MCF 10A (cell line): ENCODE measurements around the gene CLDN20. TPM values are rescaled to one million over a fixed set of nuclear protein-coding genes. Genes with fewer than 3 reads are reported as not detected.
"Not testable (repeated sequence)": the region's sequence is repeated elsewhere in the genome, so short reads cannot be mapped to it uniquely, and the experiment has no call there.

Experiments used
- BruUV-seq: library from RNA; stranded (reverse); fragments of 400-500 nt; replicated peaks from 2 replicates; lab custom pipeline; 2021; lab: Mats Ljungman, UMichigan
- CTCF ChIA-PET: fragments of 300-600 bp; sonication (Branson Sonifier 250); formaldehyde crosslinking; extraction: SDS; loops from one replicate; lab custom pipeline; 2021; ENCODE audit warnings: antibody characterized with exemption, inconsistent platforms; lab: Yijun Ruan, JAX
- POLR2A ChIA-PET: fragments of 300-600, 350-650 bp; sonication (Branson Sonifier 250); formaldehyde crosslinking; extraction: SDS; loops from one replicate; lab custom pipeline; 2020; ENCODE audit warnings: antibody characterized with exemption, inconsistent platforms; lab: Yijun Ruan, JAX
- DNase-seq: peaks from one replicate; pipeline ENCODE4 v3.0.0-alpha.2; 2018; ENCODE audit not compliant: unreplicated experiment
- H3K27ac Mint-ChIP-seq: one replicate; pipeline ENCODE4 v1.8.0; 2022; ENCODE audit warnings: mild to moderate bottlenecking, low read depth, mixed read lengths; ENCODE audit not compliant: unreplicated experiment
- H3K27me3 Mint-ChIP-seq: one replicate; pipeline ENCODE4 v1.8.0; 2022; ENCODE audit warnings: mixed read lengths; ENCODE audit not compliant: insufficient read depth, unreplicated experiment
- H3K36me3 Mint-ChIP-seq: one replicate; pipeline ENCODE4 v1.8.0; 2022; ENCODE audit warnings: mild to moderate bottlenecking, moderate library complexity, mixed read lengths; ENCODE audit not compliant: insufficient read depth, unreplicated experiment
- H3K4me1 Mint-ChIP-seq: one replicate; pipeline ENCODE4 v1.8.0; 2022; ENCODE audit warnings: mixed read lengths; ENCODE audit not compliant: insufficient read depth, unreplicated experiment
- H3K4me3 Mint-ChIP-seq: one replicate; pipeline ENCODE4 v1.8.0; 2022; ENCODE audit warnings: mild to moderate bottlenecking, moderate library complexity, mixed read lengths; ENCODE audit not compliant: unreplicated experiment
- H3K9me3 Mint-ChIP-seq: one replicate; pipeline ENCODE4 v1.8.0; 2022; ENCODE audit warnings: mixed read lengths; ENCODE audit not compliant: unreplicated experiment
- CTCF ChIP-seq: fragments of 200-600 bp; IDR thresholded peaks from one replicate; pipeline ENCODE4 v1.8.0; 2022; ENCODE audit warnings: antibody characterized with exemption, mild to moderate bottlenecking; ENCODE audit not compliant: unreplicated experiment
- intact Hi-C: fragments of 100-400 bp; cut with micrococcal nuclease; formaldehyde crosslinking; loops from 2 replicates; pipeline ENCODE4 v1.14.1; 2022
- total RNA-seq: library from RNA; stranded (reverse); gene quantifications from 2 replicates; pipeline ENCODE4 v1.2.3, GENCODE V29; 2022

CLDN20 gene
- total RNA-seq, 1 experiment from 2014 or later = not detected

DNA sequence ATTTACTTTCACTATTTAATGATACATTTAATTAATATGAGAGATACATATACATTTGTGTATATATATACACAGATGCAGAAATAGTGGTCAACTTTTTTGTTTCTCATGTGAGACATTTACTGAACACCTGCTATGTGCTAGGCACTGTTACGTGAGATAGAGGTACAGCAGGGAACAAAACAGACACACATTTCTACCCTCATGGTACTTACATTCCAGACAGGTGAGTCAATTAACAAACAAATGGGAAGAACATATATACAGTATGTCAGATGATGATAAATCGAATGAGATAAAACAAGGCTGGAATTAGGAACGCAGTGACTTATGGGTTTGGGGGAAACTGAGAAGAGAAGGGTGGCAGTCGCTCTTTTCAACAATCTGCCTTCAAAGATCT lies 45.3 kb downstream of the CLDN20 start:
- no peak overlapping the region for H3K27ac Mint-ChIP-seq
- no peak overlapping the region for H3K4me3 Mint-ChIP-seq
- no peaks in the 10 kb centered on the region for H3K27me3 Mint-ChIP-seq
- H3K4me1 Mint-ChIP-seq = peaks cover 11% of the 10 kb centered on the region
- ChIA-PET POLR2A (no interaction called here), CTCF (no interaction called here)
- peaks cover 29% of the 10 kb centered on the region for H3K36me3 Mint-ChIP-seq
- intact Hi-C loops = no loop called here
- H3K9me3 Mint-ChIP-seq = no peaks in the 10 kb centered on the region
- BruUV-seq = no TSS peak
- no peak for TF ChIP-seq CTCF
- peak; percentile 8 for DNase-seq

- H3K36me3 Mint-ChIP-seq = peaks cover 29% of the 10 kb centered on the region
- no peak for TF ChIP-seq CTCF
- no TSS peak for BruUV-seq
- peak overlapping the region; percentile 87 for H3K27ac Mint-ChIP-seq
- no peaks in the 10 kb centered on the region for H3K9me3 Mint-ChIP-seq
- DNase-seq = peak; percentile 30
- CTCF ChIA-PET = no interaction called here
- H3K4me1 Mint-ChIP-seq = peaks cover 11% of the 10 kb centered on the region
- no peak overlapping the region for H3K4me3 Mint-ChIP-seq
- intact Hi-C loops = loop anchor here (5.0 kb wide), 1 partner anchor 133 kb away; no protein-coding TSS in a partner anchor
- POLR2A ChIA-PET = interaction anchor here (0.7 to 0.8 kb wide), 3 partner anchors 398 to 1714 kb away, joined by 3 read pairs; no protein-coding TSS in a partner anchor
- no peaks in the 10 kb centered on the region for H3K27me3 Mint-ChIP-seq
Measured at GRCh38 chr6:155310596-155310995, 46.8 kb downstream of the CLDN20 start.

GRCh38 chr6:155311086-155311485 lies 47.3 kb downstream of the CLDN20 start:
- no peak for DNase-seq
- TF ChIP-seq CTCF = no peak
- Mint-ChIP-seq H3K27me3 (no peaks in the 10 kb centered on the region), H3K27ac (no peak overlapping the region), H3K4me1 (peaks cover 11% of the 10 kb centered on the region), H3K36me3 (peaks cover 29% of the 10 kb centered on the region), H3K9me3 (no peaks in the 10 kb centered on the region), H3K4me3 (no peak overlapping the region)
- no TSS peak for BruUV-seq
- CTCF ChIA-PET = no interaction called here
- POLR2A ChIA-PET = interaction anchor here (0.7 to 1.5 kb wide), 3 partner anchors 11 to 1713 kb away, joined by 3 to 5 read pairs (median 3); no protein-coding TSS in a partner anchor
- intact Hi-C loops = loop anchor here (5.0 kb wide), 1 partner anchor 134 kb away; no protein-coding TSS in a partner anchor

GRCh38 chr6:155311583-155311982 lies 47.8 kb downstream of the CLDN20 start:
- Mint-ChIP-seq H3K9me3 (no peaks in the 10 kb centered on the region), H3K27me3 (no peaks in the 10 kb centered on the region), H3K36me3 (peaks cover 29% of the 10 kb centered on the region), H3K4me1 (peaks cover 11% of the 10 kb centered on the region), H3K4me3 (no peak overlapping the region), H3K27ac (no peak overlapping the region)
- DNase-seq = no peak
- no peak for TF ChIP-seq CTCF
- intact Hi-C loops = loop anchor here (5.0 kb wide), 1 partner anchor 134 kb away; no protein-coding TSS in a partner anchor
- POLR2A ChIA-PET = interaction anchor here (0.7 to 1.5 kb wide), 3 partner anchors 11 to 1713 kb away, joined by 3 to 5 read pairs (median 3); no protein-coding TSS in a partner anchor
- CTCF ChIA-PET = no interaction called here
- BruUV-seq = no TSS peak

GRCh38 chr6:155312950-155313349 lies 49.1 kb downstream of the CLDN20 start:
- not testable (repeated sequence) for BruUV-seq, H3K27ac Mint-ChIP-seq, DNase-seq, H3K9me3 Mint-ChIP-seq, H3K27me3 Mint-ChIP-seq
- Mint-ChIP-seq H3K36me3 (peaks cover 20% of the 10 kb centered on the region), H3K4me3 (peak overlapping the region; percentile 79), H3K4me1 (peaks cover 11% of the 10 kb centered on the region)
- intact Hi-C loops = loop anchor here (5.0 kb wide), 1 partner anchor 136 kb away; no protein-coding TSS in a partner anchor
- CTCF ChIA-PET = interaction anchor here (0.9 to 1.2 kb wide), 3 partner anchors 18 to 385 kb away, joined by 3 read pairs; no protein-coding TSS in a partner anchor
- POLR2A ChIA-PET = interaction anchor here (0.6 to 2.8 kb wide), 9 partner anchors 10 to 1468 kb away, joined by 3 to 10 read pairs (median 4); no protein-coding TSS in a partner anchor
